ENCODE measurements around the gene CHST11. TPM values are rescaled to one million over a fixed set of nuclear protein-coding genes. Genes with fewer than 3 reads are reported as not detected.

The CHST11 gene
- total RNA-seq, 1 experiment from 2014 or later = 1.1 TPM

DNA sequence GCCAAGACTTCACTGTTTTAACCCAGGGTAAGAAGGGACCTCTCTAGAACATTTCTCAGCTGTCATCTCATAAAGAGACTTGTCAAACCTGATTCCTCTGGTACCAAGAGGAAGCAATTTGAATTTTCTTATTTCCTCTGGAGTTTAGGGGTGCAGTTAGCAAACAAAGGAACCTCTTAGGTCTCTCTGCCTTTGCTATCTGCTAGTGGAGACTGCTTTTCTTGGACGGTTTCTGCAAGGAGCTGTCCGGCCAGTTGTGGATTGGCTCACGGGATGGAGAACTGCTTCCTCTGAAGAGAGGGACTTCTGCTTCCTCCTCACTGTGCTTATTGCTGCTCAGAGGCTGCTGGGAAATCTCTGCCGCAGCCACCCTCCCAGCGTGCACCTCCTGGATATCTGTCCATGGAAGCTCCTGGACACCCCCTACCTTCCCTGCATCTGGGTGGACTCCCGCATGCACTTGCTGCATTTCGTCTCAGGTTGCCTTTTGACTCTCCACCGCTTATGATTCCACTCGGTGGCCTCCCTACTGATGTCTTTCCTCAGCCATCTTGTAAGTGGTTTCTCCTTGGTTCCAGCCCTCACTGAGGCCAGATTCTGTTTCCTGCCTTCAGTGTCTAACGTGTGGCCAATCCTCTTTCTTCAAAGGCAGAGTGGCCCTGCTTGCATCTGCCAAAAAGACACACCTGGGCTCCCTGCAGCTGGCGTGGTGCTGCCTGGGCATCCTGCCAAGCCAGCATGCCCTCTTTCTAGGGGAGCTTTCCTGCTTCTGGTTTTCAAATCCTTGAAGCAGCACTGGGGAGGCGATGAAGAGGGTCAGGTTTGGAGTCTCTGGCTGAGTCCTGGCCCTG lies 187.3 kb downstream of the CHST11 start:
- POLR2A ChIA-PET (ENCODE audit: low non-redundant PET) = no interaction called here
- no peak overlapping the region for H3K27ac ChIP-seq (ENCODE audit: low read depth, low read length, poor library complexity, severe bottlenecking)
- BruUV-seq (replicated peaks) = no TSS peak
- TF ChIP-seq, protein P1, sequence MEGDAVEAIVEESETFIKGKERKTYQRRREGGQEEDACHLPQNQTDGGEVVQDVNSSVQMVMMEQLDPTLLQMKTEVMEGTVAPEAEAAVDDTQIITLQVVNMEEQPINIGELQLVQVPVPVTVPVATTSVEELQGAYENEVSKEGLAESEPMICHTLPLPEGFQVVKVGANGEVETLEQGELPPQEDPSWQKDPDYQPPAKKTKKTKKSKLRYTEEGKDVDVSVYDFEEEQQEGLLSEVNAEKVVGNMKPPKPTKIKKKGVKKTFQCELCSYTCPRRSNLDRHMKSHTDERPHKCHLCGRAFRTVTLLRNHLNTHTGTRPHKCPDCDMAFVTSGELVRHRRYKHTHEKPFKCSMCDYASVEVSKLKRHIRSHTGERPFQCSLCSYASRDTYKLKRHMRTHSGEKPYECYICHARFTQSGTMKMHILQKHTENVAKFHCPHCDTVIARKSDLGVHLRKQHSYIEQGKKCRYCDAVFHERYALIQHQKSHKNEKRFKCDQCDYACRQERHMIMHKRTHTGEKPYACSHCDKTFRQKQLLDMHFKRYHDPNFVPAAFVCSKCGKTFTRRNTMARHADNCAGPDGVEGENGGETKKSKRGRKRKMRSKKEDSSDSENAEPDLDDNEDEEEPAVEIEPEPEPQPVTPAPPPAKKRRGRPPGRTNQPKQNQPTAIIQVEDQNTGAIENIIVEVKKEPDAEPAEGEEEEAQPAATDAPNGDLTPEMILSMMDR (conservative IDR thresholded peaks at IDR 0.05; ENCODE audit: low read depth, low read length) = no peak
- TF ChIP-seq EZH2 (IDR thresholded peaks at IDR 0.05; ENCODE audit: borderline replicate concordance, low read depth, low read length, poor library complexity, severe bottlenecking) = no peak
- no peaks in the 10 kb centered on the region for H3K27me3 ChIP-seq (replicated peaks; ENCODE audit: insufficient read depth, low read depth, low read length, poor library complexity)
- no peaks in the 10 kb centered on the region for H3K36me3 ChIP-seq (ENCODE audit: insufficient read depth, low read length, poor library complexity, severe bottlenecking)
- CTCF ChIA-PET = no interaction called here
- no peaks in the 10 kb centered on the region for H3K9me3 ChIP-seq (ENCODE audit: low read depth, low read length, poor library complexity, severe bottlenecking)
- no peaks in the 10 kb centered on the region for H3K4me1 ChIP-seq (ENCODE audit: insufficient read depth, low read length, poor library complexity, severe bottlenecking)
- no peak overlapping the region for H3K4me3 ChIP-seq (ENCODE audit: low read depth, low read length, poor library complexity, severe bottlenecking)
- intact Hi-C loops (cut with micrococcal nuclease; ENCODE audit: unreplicated experiment) = no loop called here
- no peak for DNase-seq (ENCODE audit: low spot score)

DNA sequence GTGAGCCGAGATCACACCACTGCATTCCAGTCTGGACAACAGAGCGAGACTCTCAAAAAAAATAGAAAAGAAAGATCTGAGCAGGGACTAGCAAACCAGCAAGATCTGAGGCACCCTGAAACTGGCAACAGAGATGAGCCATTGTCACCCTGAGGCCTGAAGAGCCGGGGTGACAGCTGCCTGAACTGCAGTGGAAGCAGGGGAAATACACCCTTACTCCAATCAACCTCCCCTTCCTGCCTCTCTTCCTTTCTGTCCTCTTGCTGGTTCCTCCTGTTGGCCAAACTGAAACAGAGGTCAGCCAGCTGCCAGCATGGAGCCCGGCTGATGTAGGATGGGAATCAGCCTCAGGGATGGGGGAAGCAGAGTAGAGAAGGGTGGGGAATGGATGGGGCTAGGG lies 192.0 kb downstream of the CHST11 start:
- H3K4me3 ChIP-seq (ENCODE audit: low read depth, low read length, poor library complexity, severe bottlenecking) = no peak overlapping the region
- H3K27ac ChIP-seq (ENCODE audit: low read depth, low read length, poor library complexity, severe bottlenecking) = no peak overlapping the region
- BruUV-seq (replicated peaks) = no TSS peak
- H3K9me3 ChIP-seq (ENCODE audit: low read depth, low read length, poor library complexity, severe bottlenecking) = no peaks in the 10 kb centered on the region
- no peaks in the 10 kb centered on the region for H3K4me1 ChIP-seq (ENCODE audit: insufficient read depth, low read length, poor library complexity, severe bottlenecking)
- TF ChIP-seq, protein P1 (conservative IDR thresholded peaks at IDR 0.05; ENCODE audit: low read depth, low read length) = no peak
- TF ChIP-seq EZH2 (IDR thresholded peaks at IDR 0.05; ENCODE audit: borderline replicate concordance, low read depth, low read length, poor library complexity, severe bottlenecking) = no peak
- no peaks in the 10 kb centered on the region for H3K36me3 ChIP-seq (ENCODE audit: insufficient read depth, low read length, poor library complexity, severe bottlenecking)
- POLR2A ChIA-PET (ENCODE audit: low non-redundant PET) = no interaction called here
- CTCF ChIA-PET = no interaction called here
- DNase-seq (ENCODE audit: low spot score) = no peak
- H3K27me3 ChIP-seq (replicated peaks; ENCODE audit: insufficient read depth, low read depth, low read length, poor library complexity) = no peaks in the 10 kb centered on the region
- intact Hi-C loops (cut with micrococcal nuclease; ENCODE audit: unreplicated experiment) = no loop called here

DNA sequence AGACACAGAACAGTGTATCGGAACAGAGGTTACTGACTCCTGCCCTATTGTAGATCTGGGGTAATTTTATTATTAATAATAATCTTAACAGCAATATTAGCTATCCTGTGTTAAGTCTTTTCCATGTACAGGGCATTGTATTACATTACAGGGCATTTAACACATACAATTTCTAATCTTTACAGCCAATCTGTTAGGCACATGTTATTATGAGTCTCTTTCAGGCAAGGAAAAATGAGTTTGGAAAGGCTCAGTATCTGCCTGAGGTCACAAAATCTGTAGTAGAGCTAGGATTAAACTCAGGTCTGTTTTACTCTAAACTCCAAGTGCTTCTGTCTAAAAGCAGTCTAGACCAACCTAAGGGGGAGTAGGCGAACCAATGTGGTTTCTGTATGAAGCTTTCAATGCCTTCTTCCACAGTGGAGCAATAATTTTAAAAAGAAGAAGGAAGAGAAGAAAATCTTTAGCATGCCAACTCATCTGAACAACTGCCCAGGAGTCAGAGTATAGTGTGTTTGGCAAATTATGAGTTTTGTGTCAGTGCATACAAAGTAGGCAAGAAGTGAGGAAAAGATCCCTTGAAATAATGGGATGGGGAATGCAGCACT lies 192.6 kb downstream of the CHST11 start:
- intact Hi-C loops (cut with micrococcal nuclease; ENCODE audit: unreplicated experiment) = no loop called here
- Histone ChIP-seq H3K9me3 (ENCODE audit: low read depth, low read length, poor library complexity, severe bottlenecking) (no peaks in the 10 kb centered on the region), H3K36me3 (ENCODE audit: insufficient read depth, low read length, poor library complexity, severe bottlenecking) (no peaks in the 10 kb centered on the region), H3K27ac (ENCODE audit: low read depth, low read length, poor library complexity, severe bottlenecking) (no peak overlapping the region), H3K4me3 (ENCODE audit: low read depth, low read length, poor library complexity, severe bottlenecking) (no peak overlapping the region), H3K4me1 (ENCODE audit: insufficient read depth, low read length, poor library complexity, severe bottlenecking) (no peaks in the 10 kb centered on the region), H3K27me3 (replicated peaks; ENCODE audit: insufficient read depth, low read depth, low read length, poor library complexity) (no peaks in the 10 kb centered on the region)
- no peak for DNase-seq (ENCODE audit: low spot score)
- no peak for TF ChIP-seq EZH2 (IDR thresholded peaks at IDR 0.05; ENCODE audit: borderline replicate concordance, low read depth, low read length, poor library complexity, severe bottlenecking)
- TF ChIP-seq, protein P1 (conservative IDR thresholded peaks at IDR 0.05; ENCODE audit: low read depth, low read length) = no peak
- ChIA-PET POLR2A (ENCODE audit: low non-redundant PET) (no interaction called here), CTCF (interaction anchor here (0.6 kb wide), 1 partner anchor 577 kb away, joined by 3 read pairs; no protein-coding TSS in a partner anchor)
- BruUV-seq (replicated peaks) = no TSS peak

All from A673 (cell line).